ENCODE results near the gene BAZ1B.

DNA sequence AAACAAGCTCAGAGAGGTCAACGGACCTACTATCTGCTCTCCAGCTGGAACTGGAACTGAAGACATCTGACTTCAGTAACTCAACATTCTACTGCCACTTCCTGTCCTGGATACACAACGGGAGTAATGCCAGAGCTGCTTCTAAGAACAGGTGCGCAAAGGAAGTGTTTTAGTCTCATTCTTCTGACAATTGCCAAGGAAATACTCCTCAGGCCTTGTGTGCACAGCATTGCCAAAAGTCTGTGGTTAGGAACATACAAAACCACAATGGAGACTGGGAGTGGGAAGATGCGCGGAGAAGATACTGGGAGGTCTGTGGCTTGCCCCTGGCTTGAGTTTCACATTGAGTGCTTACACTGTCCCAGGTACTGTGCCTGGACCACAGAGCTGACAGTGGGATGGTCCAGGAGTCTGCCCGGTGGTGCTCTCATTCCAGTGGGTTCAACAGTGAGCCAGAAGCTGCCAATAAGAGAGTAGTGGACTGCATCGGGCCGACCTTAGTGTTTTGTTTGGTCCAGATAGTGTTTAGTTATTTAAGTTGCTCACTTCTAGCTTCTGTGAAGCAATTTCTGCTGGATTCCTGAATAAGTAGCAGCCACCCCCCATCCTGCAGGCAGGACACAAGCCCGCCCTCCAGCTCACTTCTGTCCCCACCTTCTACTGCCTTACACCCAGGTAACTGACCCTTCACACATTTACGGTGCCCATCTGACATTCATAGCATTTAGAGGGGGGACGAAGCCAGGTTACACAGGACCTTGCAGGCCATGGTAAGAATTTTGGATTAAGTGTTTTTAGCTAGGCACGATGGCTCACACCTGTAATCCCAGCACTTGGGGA is 46.0 kb upstream of the BAZ1B start:
- TF ChIP-seq, protein P1, sequence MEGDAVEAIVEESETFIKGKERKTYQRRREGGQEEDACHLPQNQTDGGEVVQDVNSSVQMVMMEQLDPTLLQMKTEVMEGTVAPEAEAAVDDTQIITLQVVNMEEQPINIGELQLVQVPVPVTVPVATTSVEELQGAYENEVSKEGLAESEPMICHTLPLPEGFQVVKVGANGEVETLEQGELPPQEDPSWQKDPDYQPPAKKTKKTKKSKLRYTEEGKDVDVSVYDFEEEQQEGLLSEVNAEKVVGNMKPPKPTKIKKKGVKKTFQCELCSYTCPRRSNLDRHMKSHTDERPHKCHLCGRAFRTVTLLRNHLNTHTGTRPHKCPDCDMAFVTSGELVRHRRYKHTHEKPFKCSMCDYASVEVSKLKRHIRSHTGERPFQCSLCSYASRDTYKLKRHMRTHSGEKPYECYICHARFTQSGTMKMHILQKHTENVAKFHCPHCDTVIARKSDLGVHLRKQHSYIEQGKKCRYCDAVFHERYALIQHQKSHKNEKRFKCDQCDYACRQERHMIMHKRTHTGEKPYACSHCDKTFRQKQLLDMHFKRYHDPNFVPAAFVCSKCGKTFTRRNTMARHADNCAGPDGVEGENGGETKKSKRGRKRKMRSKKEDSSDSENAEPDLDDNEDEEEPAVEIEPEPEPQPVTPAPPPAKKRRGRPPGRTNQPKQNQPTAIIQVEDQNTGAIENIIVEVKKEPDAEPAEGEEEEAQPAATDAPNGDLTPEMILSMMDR (IDR thresholded peaks at IDR 0.05; ENCODE audit: low read depth, low read length, missing input control), result no peak
- no peak for TF ChIP-seq JUND (IDR thresholded peaks at IDR 0.05)
- TF ChIP-seq, protein P2, sequence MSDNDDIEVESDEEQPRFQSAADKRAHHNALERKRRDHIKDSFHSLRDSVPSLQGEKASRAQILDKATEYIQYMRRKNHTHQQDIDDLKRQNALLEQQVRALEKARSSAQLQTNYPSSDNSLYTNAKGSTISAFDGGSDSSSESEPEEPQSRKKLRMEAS (IDR thresholded peaks at IDR 0.05), result no peak
- no peak for TF ChIP-seq SP1 (IDR thresholded peaks at IDR 0.05)
- TF ChIP-seq HNF4A (conservative IDR thresholded peaks at IDR 0.05), result no peak
- no peak for TF ChIP-seq GABPA (IDR thresholded peaks at IDR 0.05 in 1 of 2, conservative IDR thresholded peaks at IDR 0.05 in 1 of 2)
- no peak for TF ChIP-seq YY1 (IDR thresholded peaks at IDR 0.05)
- TF ChIP-seq ZBTB33 (IDR thresholded peaks at IDR 0.05), result no peak
- TF ChIP-seq, protein P3, sequence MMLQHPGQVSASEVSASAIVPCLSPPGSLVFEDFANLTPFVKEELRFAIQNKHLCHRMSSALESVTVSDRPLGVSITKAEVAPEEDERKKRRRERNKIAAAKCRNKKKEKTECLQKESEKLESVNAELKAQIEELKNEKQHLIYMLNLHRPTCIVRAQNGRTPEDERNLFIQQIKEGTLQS (IDR thresholded peaks at IDR 0.05), result no peak
- TF ChIP-seq REST (IDR thresholded peaks at IDR 0.05), result no peak

Data from liver (tissue), 3 donors.